Measurements from ENCODE around the gene ACP5. TPM values are rescaled to one million over a fixed set of nuclear protein-coding genes. Genes with fewer than 3 reads are reported as not detected.

The ACP5 gene
- total and polyA plus RNA-seq, 12 donors, result 0.80 to 22.7 (median 2.0) TPM

- Histone ChIP-seq H3K36me3 (peaks cover 16 to 63% (median 39%) of the 10 kb centered on the region in 9 donors), H3K9me3 (peaks cover 0 to 34% (median 20%) of the 10 kb centered on the region in 11 donors), H3K4me3 (no peak overlapping the region), H3K27me3 (peaks cover 0 to 11% (median 0%) of the 10 kb centered on the region in 7 donors), H3K4me1 (peaks cover 0 to 16% (median 6%) of the 10 kb centered on the region in 9 donors), H3K27ac (no peak overlapping the region)
- DNase-seq, result no peak
- ATAC-seq, result no peak
- 72 to 83% methylated on average over 4 of the region's 4 CpGs for WGBS, 2 donors
- intact Hi-C loops (cut with DNase I), result no loop called here
- no peak for TF ChIP-seq CTCF (IDR thresholded peaks at IDR 0.05)
Observed at GRCh38 chr19:11620553-11620952, 43.1 kb upstream of the ACP5 start.

- DNase-seq (no peak), ATAC-seq (no peak)
- TF ChIP-seq CTCF (IDR thresholded peaks at IDR 0.05), result no peak
- 98 to 99% methylated on average over 19 of the region's 19 CpGs for WGBS, 2 donors
- Histone ChIP-seq H3K4me3 (no peak overlapping the region), H3K9me3 (peaks cover 0 to 34% (median 20%) of the 10 kb centered on the region in 11 donors), H3K36me3 (peaks cover 16 to 84% (median 43%) of the 10 kb centered on the region in 9 donors), H3K27me3 (no peaks in the 10 kb centered on the region), H3K4me1 (no peaks in the 10 kb centered on the region), H3K27ac (no peak overlapping the region)
- intact Hi-C loops (cut with DNase I), result no loop called here
Observed at GRCh38 chr19:11617180-11618062, 40.0 kb upstream of the ACP5 start.

GRCh38 chr19:11612816-11613511, 35.5 kb upstream of the ACP5 start:
- Histone ChIP-seq H3K27me3 (no peaks in the 10 kb centered on the region), H3K4me3 (no peak overlapping the region), H3K36me3 (peaks cover 16 to 46% (median 28%) of the 10 kb centered on the region in 9 donors), H3K27ac (no peak overlapping the region), H3K4me1 (no peaks in the 10 kb centered on the region), H3K9me3 (peaks cover 0 to 22% (median 13%) of the 10 kb centered on the region in 11 donors)
- ATAC-seq, result no peak
- DNase-seq, result no peak
- 93 to 94% methylated on average over 5 of the region's 5 CpGs for WGBS, 2 donors
- no peak for TF ChIP-seq CTCF (IDR thresholded peaks at IDR 0.05)
- intact Hi-C loops (cut with DNase I), result no loop called here

GRCh38 chr19:11611730-11612129, 34.3 kb upstream of the ACP5 start:
- WGBS, 2 donors, result 94 to 96% methylated on average over 1 of the region's 1 CpG
- DNase-seq (no peak), ATAC-seq (no peak)
- intact Hi-C loops (cut with DNase I), result no loop called here
- TF ChIP-seq CTCF (IDR thresholded peaks at IDR 0.05), result no peak
- Histone ChIP-seq H3K4me3 (no peak overlapping the region), H3K27me3 (no peaks in the 10 kb centered on the region), H3K27ac (no peak overlapping the region), H3K4me1 (no peaks in the 10 kb centered on the region), H3K36me3 (peaks cover 5 to 46% (median 16%) of the 10 kb centered on the region in 9 donors), H3K9me3 (peaks cover 0 to 10% (median 1%) of the 10 kb centered on the region in 11 donors)
